Progenitor cell of endocrine pancreas (in vitro differentiated cells): ENCODE data around the gene TSC22D2. TPM values are rescaled to one million over a fixed set of nuclear protein-coding genes. Genes with fewer than 3 reads are reported as not detected.

Source experiments
- DNase-seq: peaks from one replicate; pipeline ENCODE4 v3.0.0; 2021; ENCODE audit warnings: low spot score; ENCODE audit not compliant: unreplicated experiment
- H3K27ac Mint-ChIP-seq: 2 replicates; pipeline ENCODE4 v1.8.0; 2021; ENCODE audit warnings: mild to moderate bottlenecking, moderate library complexity, mixed read lengths
- H3K27me3 Mint-ChIP-seq: 2 replicates; pipeline ENCODE4 v1.8.0; 2021; ENCODE audit warnings: mixed read lengths
- H3K36me3 Mint-ChIP-seq: 2 replicates; pipeline ENCODE4 v1.8.0; 2022; ENCODE audit warnings: mixed read lengths; ENCODE audit not compliant: insufficient read depth
- H3K4me1 Mint-ChIP-seq: 2 replicates; pipeline ENCODE4 v1.8.0; 2021; ENCODE audit warnings: low read depth, mixed read lengths
- H3K4me3 Mint-ChIP-seq: 2 replicates; pipeline ENCODE4 v1.8.0; 2021; ENCODE audit warnings: low read depth, mild to moderate bottlenecking, moderate library complexity, mixed read lengths
- H3K9me3 Mint-ChIP-seq: 2 replicates; pipeline ENCODE4 v1.8.0; 2021; ENCODE audit warnings: low read depth, mixed read lengths
- total RNA-seq: library from RNA; stranded (reverse); gene quantifications from 2 replicates; pipeline ENCODE4 v1.2.1, GENCODE V29; 2021
- TF ChIP-seq, protein P1 (sequence below): fragments of 200-600 bp; sonication (generic); IDR thresholded peaks from one replicate; pipeline ENCODE4 v1.5.0; 2021; ENCODE audit warnings: antibody characterized with exemption, mild to moderate bottlenecking; ENCODE audit not compliant: unreplicated experiment

Gene TSC22D2
- total RNA-seq, 1 donor from 2014 or later: 31.9 TPM

GRCh38 chr3:150508401-150508800 lies 100.3 kb downstream of the TSC22D2 start:
- no peak overlapping the region for H3K4me3 Mint-ChIP-seq
- no peak overlapping the region for H3K27ac Mint-ChIP-seq
- no peaks in the 10 kb centered on the region for H3K27me3 Mint-ChIP-seq
- H3K4me1 Mint-ChIP-seq: no peaks in the 10 kb centered on the region
- H3K36me3 Mint-ChIP-seq: no peaks in the 10 kb centered on the region
- peaks cover 4% of the 10 kb centered on the region for H3K9me3 Mint-ChIP-seq
- no peak for DNase-seq
- TF ChIP-seq, protein P1, sequence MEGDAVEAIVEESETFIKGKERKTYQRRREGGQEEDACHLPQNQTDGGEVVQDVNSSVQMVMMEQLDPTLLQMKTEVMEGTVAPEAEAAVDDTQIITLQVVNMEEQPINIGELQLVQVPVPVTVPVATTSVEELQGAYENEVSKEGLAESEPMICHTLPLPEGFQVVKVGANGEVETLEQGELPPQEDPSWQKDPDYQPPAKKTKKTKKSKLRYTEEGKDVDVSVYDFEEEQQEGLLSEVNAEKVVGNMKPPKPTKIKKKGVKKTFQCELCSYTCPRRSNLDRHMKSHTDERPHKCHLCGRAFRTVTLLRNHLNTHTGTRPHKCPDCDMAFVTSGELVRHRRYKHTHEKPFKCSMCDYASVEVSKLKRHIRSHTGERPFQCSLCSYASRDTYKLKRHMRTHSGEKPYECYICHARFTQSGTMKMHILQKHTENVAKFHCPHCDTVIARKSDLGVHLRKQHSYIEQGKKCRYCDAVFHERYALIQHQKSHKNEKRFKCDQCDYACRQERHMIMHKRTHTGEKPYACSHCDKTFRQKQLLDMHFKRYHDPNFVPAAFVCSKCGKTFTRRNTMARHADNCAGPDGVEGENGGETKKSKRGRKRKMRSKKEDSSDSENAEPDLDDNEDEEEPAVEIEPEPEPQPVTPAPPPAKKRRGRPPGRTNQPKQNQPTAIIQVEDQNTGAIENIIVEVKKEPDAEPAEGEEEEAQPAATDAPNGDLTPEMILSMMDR: no peak

DNA sequence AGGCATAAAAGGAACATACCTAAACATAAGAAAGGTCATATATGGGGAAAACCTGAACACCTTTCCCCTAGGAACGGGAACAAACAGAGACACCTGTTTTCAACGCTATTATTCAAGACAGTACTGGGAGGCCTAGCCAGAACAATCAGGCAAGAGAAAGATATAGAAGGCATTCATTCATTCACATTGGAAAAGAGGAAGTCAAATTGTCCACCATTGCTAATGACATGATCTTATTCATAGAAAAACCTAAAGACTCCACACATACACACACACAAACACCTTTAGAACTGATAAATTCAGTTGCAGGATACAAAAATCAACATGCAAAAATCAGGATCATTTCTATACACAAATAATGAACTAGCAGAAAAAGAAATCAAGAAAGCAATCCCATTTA lies 101.7 kb downstream of the TSC22D2 start:
- no peaks in the 10 kb centered on the region for H3K36me3 Mint-ChIP-seq
- peaks cover 4% of the 10 kb centered on the region for H3K9me3 Mint-ChIP-seq
- H3K4me3 Mint-ChIP-seq: no peak overlapping the region
- H3K27me3 Mint-ChIP-seq: no peaks in the 10 kb centered on the region
- TF ChIP-seq, protein P1: no peak
- no peak for DNase-seq
- no peak overlapping the region for H3K27ac Mint-ChIP-seq
- no peaks in the 10 kb centered on the region for H3K4me1 Mint-ChIP-seq

DNA sequence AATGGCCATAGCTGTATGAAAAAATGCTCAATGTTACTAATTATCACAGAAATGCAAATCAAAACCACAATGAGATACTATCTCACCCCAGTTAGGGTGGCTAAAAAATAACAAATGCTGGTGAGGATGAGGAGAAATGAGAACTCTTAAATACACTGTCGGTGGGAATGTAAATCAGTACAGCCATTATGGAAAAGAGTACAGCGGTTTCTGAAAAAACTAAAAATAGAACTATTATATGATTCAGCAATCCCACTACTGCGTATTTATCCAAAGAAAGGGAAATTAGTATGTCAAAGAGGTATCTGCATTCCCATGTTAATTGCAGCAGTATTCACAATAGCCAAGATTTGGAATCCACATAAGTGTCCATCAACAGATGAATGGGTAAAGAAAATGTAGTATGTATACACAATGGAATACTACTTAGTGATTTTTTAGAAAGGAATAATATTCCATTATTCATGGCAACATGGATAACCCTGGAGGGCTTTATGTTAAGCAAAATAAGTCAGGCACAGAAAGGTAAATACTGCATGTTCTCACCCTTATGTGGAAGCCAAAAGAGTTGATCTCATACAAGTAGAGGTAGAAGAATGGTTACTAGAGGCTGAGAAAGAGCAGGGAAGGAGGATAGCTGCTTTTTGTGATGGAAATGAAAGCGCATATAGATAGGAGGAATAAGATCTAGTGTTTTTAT lies 103.2 kb downstream of the TSC22D2 start:
- H3K9me3 Mint-ChIP-seq: peaks cover 4% of the 10 kb centered on the region
- no peak for DNase-seq
- no peaks in the 10 kb centered on the region for H3K36me3 Mint-ChIP-seq
- TF ChIP-seq, protein P1: no peak
- no peak overlapping the region for H3K27ac Mint-ChIP-seq
- H3K27me3 Mint-ChIP-seq: no peaks in the 10 kb centered on the region
- no peak overlapping the region for H3K4me3 Mint-ChIP-seq
- H3K4me1 Mint-ChIP-seq: peaks cover 2% of the 10 kb centered on the region

DNA sequence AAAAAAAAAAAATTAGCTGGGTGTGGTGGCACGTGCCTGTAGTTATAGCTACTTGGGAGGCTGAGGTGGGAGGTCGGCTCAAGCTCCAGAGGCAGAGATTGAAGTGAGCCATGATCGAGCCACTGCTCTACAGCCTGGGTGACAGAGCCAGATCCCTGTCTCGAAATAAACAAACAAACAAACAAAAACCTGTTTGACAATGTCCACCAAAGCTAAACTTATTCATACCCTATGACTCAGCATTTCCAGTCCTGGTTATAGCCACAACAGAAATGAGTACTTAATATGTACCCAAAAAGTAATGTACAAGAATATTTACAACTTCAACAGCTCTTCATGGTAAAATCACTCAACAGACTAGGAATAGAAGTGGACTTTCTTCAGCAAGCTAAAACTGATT lies 107.1 kb downstream of the TSC22D2 start:
- peaks cover 2% of the 10 kb centered on the region for H3K4me1 Mint-ChIP-seq
- TF ChIP-seq, protein P1: no peak
- H3K4me3 Mint-ChIP-seq: no peak overlapping the region
- DNase-seq: no peak
- no peaks in the 10 kb centered on the region for H3K27me3 Mint-ChIP-seq
- H3K36me3 Mint-ChIP-seq: peaks cover 2% of the 10 kb centered on the region
- no peak overlapping the region for H3K27ac Mint-ChIP-seq
- H3K9me3 Mint-ChIP-seq: peaks cover 12% of the 10 kb centered on the region

Other genes with a start within 250 kb of the TSC22D2 start
- 94.9 and 97.7 TPM in 2 replicates for gene SERP1, start 138.2 kb downstream of the TSC22D2 start, total RNA-seq
- gene EIF2A, start 138.5 kb downstream of the TSC22D2 start, total RNA-seq: 66.4 and 67.4 TPM in 2 replicates
- gene SELENOT, start 195.0 kb downstream of the TSC22D2 start, total RNA-seq: 68.1 and 69.0 TPM in 2 replicates